Measurements from ENCODE around the gene CTDSP2.
"Not testable (repeated sequence)": the region's sequence is repeated elsewhere in the genome, so short reads cannot be mapped to it uniquely, and the experiment has no call there.

Gene CTDSP2

DNA sequence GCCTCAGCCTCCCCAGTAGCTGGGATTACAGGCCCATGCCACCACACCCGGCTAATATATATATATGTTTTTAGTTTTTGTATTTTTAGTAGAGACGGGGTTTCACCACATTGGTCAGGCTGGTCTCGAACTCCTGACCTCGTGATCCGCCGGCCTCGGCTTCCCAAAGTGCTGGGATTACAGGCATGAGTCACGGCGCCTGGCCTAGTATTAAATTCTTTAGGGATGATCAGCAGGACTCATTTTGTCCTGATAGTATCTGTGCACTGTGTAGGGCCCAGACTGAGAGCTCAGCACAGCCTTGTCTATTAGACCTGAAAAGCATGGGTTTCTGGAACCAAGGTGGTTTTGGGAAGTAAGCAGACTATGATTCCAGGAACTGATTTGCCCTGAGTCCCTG lies 34.5 kb upstream of the CTDSP2 start:
- DNase-seq = not testable (repeated sequence)

- DNase-seq = no peak
These were observed 31.3 kb upstream of the CTDSP2 start for GRCh38 chr12:57877876-57878275.

- DNase-seq = no peak
These were observed 29.4 kb upstream of the CTDSP2 start for GRCh38 chr12:57875753-57876547.

DNA sequence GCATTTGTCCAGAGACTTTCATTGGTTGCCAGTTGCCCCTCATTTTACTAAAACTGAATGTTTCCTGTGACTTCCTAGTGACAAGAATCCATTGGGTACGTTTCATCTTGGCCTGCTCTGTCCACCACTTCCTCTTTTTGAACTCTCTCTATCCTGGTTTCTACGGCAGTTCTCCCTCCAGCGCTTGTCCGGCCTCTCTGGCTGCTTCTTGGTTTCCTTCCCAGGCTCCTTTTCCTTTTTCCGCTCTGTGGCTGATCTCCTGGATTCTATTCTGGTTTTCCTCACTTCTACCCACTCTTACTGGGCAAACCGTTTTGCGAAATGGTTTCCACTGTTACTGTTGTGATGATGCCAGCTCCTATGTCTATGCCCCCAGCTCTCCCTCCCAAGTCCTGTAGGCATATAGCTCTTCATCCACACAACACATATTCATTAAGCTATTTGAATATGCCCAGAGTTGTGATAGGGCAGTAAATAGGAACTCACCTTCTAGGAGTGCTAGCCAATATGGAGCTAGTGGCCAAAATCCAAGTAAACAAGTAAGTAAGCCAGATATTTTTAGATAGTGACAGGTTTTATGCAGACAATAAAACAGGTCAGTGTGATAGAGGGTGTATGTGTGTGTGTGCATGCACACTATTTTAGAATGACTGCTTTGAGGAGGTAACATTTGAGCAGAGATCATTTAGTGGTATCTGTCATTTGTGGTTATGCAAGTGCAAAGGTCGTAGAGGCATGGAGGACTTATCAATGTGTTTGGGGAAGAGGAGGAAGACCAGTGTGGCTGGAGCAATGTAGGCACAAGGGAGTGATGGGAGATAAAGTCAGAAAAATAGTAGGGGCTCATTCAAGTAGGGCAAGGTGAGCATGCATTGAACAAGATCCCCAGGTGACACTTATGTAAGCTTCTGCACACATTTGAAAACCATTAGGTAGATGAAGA lies 27.9 kb upstream of the CTDSP2 start:
- no peak for DNase-seq

DNA sequence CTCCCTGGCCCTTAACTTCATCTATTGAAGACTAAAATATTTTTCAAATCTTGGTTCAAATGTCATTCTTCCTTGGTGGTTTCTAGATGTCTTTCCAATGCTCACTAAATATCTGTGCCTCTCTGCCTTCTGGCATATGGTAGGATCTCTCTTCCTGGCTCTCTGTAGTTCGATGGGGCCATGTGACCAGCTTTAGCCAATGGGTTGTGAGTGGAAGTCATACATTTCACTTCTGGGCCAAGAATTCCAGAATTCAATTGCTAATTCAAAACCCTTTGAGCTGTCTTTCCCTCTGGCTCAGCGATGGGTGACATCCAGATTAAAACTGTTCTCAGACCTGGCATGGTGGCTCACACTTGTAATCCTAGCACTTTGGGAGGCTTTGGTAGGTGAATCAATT lies 25.8 kb upstream of the CTDSP2 start:
- no peak for DNase-seq

DNA sequence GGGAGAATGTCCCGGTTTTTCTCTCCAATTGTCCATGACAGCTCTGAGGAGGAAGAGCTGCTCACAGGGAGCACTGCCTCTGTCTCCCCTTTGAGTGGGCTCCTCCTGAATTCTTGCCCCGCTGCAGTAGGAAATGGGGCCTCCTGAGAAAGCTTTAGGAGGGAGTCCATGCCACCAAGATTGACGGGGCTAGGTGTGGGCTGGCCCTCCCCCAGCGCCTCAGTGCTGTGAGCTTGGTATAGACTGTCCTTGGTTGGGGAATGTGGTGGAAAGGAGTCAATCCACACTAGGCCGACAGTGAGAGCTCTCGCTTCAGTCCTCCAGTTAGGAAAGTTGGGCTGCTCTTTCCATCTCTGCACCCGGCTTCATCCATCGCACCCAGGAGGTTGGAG lies 23.4 kb upstream of the CTDSP2 start:
- DNase-seq = no peak

DNA sequence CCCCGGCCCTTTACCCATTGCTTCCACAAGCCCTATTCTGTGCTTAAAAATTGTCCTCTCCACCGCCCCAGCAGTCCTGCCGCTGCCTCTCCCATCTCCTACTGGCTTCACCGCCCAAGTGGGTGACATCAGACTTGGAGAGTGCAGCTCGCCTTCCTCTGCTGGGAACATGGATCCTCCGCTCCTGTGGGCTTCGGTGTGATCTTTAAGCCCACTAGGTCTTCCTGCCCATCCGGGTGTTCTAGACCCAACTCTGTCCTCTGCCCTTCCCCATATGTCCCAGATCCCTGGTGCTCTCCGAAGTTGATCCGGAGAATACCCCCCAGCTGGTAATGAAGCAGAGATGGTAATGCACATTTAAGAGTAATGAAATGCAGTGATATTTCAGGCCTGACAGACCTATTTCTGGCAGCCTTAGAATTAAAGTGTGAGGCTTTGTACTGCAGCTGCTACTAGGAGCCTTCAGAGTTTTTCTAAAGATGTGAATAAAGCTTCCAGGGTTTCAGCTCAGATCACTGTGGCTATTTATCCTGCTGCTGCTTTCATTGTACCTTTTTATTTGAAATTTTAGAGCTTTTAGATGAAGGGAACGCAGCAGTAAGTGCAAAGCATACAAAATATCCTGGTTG lies 22.9 kb upstream of the CTDSP2 start:
- DNase-seq = no peak

DNA sequence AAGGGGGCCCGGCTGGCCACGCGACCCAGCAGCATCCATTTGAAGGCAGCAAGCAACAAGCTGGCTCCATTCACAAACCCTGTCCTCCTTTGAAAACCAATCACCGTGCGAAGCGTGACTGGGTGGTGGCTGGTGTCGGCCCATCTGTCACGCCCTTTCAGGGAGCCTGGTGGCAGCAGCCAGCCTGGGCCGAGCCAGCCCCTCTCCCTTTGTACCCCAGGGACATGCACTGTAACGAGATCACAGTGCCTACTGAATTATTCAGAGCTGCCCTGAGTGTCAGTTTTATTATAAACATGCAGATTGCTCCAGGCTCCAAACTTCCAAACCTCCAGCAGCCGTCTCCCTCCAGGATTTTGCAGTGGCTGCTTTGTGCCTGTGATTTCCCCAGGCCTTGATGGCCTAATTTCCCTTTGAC lies 22.3 kb upstream of the CTDSP2 start:
- no peak for DNase-seq

DNA sequence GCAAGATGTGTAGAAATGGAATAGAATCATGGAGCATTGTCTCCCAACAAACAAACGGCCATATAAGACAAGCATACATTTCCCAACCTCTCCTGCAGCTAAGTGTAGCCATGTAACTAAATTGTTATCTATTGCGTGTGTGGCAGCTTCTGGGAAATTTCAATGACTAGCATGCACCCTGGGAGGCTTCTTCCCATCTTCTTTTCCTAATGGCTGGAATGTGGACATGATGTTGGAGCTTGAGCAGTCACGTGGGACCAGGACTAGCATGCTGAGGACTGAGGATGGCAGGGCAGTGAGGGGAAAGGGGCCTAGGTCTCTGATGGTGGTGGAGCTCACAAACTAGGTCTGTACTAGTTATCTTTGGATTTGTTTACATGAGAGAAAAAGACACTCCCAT lies 21.7 kb upstream of the CTDSP2 start:
- DNase-seq = no peak

GRCh38 chr12:57866308-57867019 lies 19.9 kb upstream of the CTDSP2 start:
- DNase-seq = no peak

DNA sequence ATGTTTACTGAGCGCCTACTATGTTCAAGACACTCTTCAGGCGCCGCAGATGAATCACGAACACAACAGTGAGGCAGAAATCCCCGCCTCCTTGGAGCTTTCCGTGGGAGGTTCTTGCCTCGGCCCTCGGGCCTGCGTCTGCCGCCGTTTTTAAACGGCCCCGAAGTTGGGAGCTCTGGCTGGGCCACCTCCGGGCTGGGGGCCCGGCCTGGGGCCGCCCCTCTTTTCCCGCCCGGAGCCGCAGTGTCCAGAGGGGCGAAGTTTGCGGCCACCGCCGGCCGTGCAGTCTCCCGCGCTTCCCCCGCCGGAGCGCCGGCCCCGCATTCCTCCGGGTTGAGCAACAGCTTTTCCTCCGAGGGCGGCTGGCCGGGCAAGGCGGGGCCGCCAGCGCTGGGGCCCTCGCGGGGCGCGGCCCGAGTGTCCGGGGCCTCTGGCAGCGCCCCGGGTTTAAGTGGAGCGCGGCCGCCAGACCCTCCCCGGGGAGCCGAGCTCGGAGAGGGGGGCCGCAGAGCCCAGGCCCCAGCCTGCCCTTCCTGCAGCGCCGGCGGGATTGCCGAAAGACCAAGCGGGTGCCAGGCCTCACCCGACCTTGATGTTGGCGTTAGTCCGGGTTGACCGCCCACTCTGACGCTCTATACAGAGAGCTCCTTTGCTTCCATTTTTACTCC lies 18.7 kb upstream of the CTDSP2 start:
- peak; percentile 48 for DNase-seq

- DNase-seq = no peak
These were observed 18.0 kb upstream of the CTDSP2 start for GRCh38 chr12:57864442-57865083.

DNA sequence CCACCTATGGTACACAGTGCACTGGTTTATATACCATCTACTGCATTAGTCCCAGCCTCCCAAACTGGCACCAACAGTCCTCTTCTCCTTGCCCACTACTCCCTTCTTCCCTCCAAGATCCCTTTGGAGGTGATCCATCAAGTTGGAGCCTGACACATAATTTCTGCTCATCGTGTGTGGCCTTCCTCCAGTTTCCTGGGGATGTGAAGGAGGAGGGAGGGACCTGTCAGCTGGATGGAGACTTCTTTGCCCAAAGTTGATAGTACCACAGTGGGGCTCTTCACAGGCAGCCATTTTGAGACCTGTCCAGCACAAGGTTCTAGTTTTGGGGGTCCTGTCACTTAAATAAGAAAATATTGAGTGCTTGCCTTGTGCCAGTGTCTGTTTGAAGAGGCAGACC lies 17.1 kb upstream of the CTDSP2 start:
- DNase-seq = no peak

DNA sequence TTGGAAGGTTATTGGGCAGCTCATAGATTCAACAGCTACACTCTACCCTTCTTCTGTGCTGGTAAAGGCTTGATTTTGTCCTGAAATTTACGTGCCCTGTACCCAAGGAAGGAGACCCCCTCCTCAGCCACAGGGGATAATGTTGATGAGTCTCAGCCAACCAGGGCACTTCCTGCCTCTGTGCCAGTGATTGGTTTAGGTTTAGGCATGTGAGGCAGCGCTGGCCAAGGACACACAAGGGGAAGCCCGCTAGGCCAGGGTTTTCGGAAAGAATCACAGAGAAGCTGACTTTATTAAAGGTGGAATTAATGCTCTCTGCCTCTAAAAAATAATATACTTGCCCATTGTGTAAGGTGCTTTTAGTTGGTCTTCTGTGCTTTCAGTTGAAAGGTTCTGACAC lies 15.4 kb upstream of the CTDSP2 start:
- no peak for DNase-seq

DNA sequence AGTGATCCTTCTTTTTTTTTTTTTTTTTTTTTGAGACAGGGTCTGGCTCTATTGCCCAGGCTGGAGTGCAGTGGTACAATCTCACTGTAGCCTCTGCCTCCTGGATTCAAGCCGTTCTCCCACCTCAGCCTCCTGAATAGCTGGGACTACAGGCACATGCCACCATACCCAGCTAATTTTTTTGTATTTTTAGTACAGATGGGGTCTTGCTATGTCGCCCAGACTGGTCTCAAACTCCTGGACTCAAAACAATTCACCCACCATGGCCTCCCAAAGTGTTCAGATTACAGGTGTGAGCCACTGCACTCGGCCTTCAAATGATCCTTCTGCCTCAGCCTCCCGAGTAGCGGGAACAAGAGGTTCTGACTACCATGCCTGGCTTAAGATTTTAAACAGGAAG lies 14.4 kb upstream of the CTDSP2 start:
- not testable (repeated sequence) for DNase-seq

DNA sequence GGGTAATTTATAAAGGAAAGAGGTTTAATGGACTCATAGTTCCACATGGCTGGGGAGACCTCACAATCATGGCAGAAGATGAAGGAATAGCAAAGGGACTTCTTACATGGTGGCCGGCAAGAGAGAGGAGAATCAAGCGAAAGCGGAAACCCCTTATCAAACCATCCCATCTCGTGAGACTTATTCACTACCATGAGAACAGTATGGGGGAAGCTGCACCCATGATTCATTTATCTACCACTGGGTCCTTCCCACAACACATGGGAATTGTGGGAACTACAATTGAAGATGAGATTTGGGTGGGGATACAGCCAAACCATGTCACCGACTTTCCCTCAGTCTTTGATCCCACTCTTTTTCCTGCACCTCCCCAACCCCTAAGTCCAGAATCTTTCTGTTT lies 12.6 kb upstream of the CTDSP2 start:
- DNase-seq = no peak

- not testable (repeated sequence) for DNase-seq
These were observed 11.6 kb upstream of the CTDSP2 start for GRCh38 chr12:57858123-57858522.

DNA sequence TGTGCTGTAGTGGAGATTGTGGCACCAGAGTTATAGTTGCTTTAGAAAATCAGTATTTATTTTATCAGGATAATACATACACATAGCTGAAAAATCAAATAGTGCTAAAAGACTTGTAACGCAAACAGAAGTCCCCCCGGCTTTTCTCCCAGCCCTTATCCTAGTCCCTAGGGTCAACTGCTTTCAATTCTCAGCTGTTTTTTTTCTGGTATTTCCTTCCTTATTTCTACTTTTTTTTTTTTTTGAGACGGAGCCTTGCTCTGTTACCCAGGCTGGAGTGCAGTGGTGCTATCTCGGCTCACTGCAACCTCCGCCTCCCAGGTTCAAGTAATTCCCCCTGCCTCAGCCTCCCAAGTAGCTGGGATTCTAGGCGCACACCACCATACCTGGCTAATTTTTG lies 8.4 kb upstream of the CTDSP2 start:
- DNase-seq = no peak

DNA sequence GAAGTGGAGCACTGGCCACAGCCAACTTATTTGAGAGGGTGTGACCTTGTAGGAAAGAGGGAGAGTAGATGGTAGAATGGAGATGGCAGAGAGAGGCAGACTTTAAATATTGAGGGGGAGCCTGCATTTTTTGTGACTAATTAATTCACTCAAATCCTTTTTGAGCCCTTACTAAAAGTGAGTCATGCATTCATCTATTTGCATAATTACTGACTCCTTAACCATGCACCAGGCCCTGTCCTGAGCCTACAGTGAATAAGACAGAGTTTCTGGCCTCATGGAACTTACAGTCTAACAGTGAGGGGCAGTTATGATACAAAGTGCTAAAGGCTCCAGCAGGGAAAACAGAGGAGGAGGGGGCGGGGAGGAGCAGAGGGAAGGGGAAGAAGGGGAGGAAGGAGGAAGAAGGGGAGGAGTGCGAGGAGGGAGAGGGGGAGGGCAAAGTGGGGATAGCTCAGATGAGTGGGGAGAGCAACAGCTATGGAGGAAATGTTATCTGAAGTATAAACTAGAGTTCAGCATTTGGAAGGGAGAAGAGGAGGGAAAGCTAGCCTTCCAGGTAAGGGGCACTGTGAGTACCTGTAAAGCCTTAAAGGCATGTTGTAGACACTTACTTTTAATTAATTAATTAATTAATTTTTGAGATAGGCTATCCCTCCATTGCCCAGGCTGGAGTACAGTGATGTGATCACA lies 7.5 kb upstream of the CTDSP2 start:
- DNase-seq = no peak

GRCh38 chr12:57852620-57853500 lies 6.3 kb upstream of the CTDSP2 start:
- no peak for DNase-seq

Data from CD4-positive, alpha-beta T cell treated with Interleukin-10 for 1 hour (primary cell).